Fibroblast of the conjunctiva (primary cell): Measurements from ENCODE around the gene GSTM1.
A peak's percentile ranks its signal among the peaks of the same experiment; 100 is the strongest.

Experiments
- DNase-seq: peaks from one replicate; pipeline ENCODE4 v3.0.0-alpha.2; 2010; ENCODE audit warnings: low read depth

Gene GSTM1

GRCh38 chr1:109687641-109688499, at the start of gene GSTM1:
GSTM1 (plus strand) TSS chr1:109687817; CDS start chr1:109687874, 57 bp downstream.
- peak; percentile 81 for DNase-seq

DNA sequence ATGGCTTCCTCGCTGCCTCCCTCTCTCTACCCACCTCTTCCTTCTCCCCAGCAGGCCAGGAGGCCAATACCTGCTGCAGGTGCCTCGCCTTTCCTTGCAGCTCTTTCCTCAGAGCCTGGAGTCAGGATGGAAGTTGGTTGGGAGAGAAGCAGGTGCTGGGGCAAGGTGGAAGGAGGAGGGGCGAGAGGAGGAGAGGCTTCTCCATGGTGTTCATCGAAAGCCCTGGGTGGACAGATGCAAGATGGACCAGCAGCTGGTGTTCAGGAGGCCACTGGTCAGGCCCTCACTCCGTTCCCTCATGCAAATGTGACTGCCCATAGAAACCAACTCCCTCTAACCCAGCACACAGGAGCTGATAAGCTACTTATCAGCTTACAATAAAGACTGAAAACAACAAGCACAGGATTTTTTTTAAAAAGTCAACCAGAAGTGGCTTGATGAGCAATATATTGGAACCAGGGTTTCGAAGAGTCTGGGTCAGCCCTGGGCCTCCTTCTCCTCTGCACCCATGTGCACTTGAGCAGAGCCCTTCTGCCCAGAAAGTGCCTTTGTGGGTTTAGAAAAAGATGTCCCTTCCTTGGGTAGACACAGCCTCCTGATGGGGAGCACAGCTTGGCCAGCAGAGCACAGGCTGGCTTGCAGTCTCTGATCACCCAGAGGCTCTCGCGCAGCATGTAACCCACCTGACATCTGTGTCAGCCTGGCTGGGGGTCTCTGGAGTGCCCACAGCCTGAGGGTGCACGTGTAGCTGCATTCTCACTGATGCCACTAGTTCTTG, 48.4 kb upstream of the GSTM1 start:
- DNase-seq: no peak

DNA sequence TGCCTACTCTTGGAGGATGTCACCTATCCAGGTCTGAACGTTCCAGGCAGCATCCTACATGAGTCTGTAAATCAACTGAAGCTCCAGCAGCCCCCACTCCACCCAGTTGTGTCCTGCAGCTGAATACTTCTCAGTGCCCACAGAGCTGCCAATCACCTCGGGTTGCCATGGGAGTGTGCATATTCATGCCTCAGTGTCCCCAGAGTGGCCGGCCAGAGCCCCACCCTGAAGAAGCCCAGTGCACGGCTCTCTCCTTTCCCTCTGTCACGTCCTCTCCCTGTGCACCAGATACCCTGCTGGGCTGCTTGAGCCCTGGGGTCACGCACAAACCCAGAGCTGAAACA, 47.8 kb upstream of the GSTM1 start:
- no peak for DNase-seq

GRCh38 chr1:109640285-109640865, 47.2 kb upstream of the GSTM1 start:
- DNase-seq: no peak

- DNase-seq: no peak
These were observed 46.4 kb upstream of the GSTM1 start for GRCh38 chr1:109641078-109641740.

DNA sequence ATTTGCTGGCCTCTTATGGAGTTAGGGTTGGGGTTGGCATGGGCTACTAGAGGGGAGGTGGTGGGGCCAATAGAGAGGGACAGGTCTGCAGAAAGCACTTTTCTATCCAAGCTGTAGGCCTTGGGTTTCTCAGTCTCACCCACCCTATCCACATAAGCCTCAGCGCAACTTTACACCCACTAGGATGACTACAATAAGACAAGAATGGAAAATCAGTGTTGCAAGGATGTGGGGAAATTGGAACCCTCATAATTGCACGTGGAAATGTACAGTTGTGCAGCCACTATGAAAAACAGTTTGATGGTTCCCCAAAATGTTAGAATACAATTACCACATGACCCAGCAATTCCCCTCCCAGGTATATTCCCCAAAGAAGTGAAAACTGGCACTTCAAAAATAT, 45.8 kb upstream of the GSTM1 start:
- DNase-seq: no peak

DNA sequence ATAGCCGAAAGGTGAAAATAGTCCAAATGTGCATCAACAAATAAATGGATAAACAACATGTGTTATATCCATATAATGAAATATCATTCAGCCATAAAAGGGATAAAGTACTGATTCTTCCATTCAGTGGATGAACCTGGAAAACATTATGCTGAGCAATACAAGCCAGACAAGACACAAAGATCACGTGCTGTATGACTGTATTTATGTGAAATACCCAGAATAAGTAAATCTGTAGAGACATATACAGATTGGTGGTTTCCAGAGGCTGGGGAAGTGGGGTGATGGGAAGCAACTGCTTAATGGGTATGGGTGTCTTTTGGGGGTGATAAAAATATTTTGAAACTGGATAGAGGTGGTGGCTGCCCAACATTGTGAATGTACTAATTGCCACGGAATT, 45.0 kb upstream of the GSTM1 start:
- no peak for DNase-seq

GRCh38 chr1:109643385-109644230, 44.0 kb upstream of the GSTM1 start:
- no peak for DNase-seq

DNA sequence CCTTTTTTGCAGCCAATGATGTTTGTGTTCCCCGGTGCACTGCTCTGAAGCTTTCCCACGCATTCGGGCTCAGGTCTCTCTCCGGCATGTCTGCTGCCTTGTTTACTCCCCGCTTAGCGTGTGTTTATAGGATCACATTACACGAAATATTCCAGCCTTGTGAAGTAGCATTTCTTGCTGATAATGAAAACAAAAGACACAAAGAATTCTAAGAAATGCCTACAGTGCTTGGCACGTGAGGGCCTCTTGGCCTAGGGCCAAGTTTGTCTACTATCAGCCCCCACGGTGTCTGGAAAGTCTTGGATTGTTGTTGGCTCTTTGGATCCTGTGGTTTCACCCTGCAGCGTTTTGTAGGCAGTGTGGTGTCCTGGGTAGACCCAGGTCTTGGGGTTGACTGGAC, 42.9 kb upstream of the GSTM1 start:
- DNase-seq: no peak

- peak; percentile 53 for DNase-seq
These were observed 38.1 kb upstream of the GSTM1 start for GRCh38 chr1:109649491-109649914.

- no peak for DNase-seq
These were observed 37.0 kb upstream of the GSTM1 start for GRCh38 chr1:109650609-109651008.

DNA sequence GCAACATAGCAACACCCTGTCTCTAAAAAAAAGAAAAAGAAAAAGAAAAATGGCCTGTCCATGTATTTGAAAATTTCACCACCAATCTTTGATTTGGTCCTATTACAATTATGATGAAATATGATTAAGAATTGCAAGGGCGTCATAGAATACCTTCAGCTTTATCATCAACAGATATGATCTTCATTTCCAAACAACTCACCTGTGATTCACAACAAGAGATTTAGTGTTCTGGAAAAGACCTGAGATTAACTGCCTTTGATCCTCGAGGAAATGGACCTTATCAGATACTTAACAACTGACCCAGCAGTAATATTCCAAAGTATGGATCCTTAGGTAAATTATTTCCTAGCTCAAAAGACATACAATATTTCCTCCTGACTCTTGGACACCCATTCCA, 35.2 kb upstream of the GSTM1 start:
- no peak for DNase-seq

GRCh38 chr1:109653306-109653705, 34.3 kb upstream of the GSTM1 start:
- DNase-seq: no peak

- DNase-seq: no peak
These were observed 33.1 kb upstream of the GSTM1 start for GRCh38 chr1:109654519-109654918.

DNA sequence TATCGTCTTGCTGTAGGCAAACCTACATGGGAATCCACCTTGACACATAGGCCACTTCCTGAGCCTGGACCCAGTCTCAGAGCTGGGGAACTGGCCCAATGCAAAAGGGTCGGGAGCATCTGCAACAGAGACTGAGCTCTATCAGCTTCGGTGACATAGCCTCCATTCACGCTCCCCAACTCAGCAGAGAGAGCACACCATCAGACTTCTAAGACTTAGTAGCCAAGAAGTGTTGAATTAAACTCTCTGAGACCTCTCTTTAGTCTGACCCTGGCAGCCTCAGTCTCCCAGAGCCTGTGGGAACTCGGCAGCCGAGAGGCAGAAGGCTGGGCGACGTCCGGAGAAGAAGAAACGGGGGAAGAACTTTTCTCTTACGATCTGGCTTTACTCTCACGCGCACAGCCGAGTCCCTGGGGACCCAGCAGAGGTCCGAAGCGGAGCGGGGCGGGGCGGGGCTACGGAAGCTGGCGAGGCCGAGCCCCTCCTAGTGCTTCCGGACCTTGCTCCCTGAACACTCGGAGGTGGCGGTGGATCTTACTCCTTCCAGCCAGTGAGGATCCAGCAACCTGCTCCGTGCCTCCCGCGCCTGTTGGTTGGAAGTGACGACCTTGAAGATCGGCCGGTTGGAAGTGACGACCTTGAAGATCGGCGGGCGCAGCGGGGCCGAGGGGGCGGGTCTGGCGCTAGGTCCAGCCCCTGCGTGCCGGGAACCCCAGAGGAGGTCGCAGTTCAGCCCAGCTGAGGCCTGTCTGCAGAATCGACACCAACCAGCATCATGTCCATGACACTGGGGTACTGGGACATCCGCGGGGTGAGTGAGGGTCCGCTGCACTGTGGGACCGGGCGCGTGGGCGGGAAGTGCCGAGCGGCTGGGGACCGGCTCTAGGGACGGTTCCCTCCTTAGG, 31.8 kb upstream of the GSTM1 start, which contains the start of gene GSTM4:
TSS of gene GSTM4 (plus strand) at position 485 of the 905 bp plus-strand sequence. CDS start at position 776, 291 bp downstream.
- peak; percentile 61 for DNase-seq

DNA sequence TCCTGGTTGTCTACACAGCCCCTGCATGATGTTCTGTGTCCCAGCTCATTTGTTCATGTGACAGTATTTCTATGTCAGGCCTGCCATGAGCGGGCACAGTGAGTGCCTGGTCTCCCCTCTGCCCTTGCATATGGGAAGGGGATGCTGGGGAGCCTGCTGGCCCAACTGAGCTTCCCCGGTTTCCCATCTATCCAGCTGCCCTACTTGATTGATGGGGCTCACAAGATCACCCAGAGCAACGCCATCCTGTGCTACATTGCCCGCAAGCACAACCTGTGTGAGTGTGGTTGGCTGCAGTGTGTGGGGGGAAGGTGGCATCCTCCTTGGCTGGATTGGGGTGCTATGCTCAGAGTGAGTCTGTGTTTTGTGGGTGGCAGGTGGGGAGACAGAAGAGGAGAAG, 30.2 kb upstream of the GSTM1 start:
- no peak for DNase-seq

DNA sequence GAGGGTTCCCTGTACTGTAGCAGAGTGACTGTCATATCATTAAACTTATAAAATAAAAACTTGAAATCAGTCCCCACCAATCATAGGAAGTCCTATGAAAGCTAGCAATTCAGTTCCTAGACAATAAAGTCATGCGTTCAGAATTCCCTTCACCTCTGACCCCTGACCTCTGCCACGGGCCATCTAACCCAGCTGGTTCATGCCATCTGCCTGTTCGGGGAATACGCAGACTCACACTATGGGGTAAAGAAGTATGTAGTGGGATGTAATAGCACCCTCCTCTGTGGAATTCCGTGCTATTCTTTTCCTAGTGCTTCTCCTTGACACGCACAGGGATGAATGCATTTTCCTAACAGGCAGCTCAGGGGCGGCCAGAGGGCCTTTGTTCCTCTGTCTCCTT, 29.6 kb upstream of the GSTM1 start:
- no peak for DNase-seq

GRCh38 chr1:109658533-109659042, 29.0 kb upstream of the GSTM1 start:
- DNase-seq: no peak

- no peak for DNase-seq
These were observed 28.5 kb upstream of the GSTM1 start for GRCh38 chr1:109659145-109659544.
